ENCODE results near the gene CPED1.

GRCh38 chr7:121180436-121181063 lies 192.0 kb downstream of the CPED1 start:
- no peak for TF ChIP-seq CTCF (IDR thresholded peaks at IDR 0.05)
- no peak for TF ChIP-seq EZH2 (IDR thresholded peaks at IDR 0.05)
- no peak for TF ChIP-seq EZH2phosphoT487 (IDR thresholded peaks at IDR 0.05)
